GM04504 (cell line): ENCODE results near the gene SSU72.
"Not testable (repeated sequence)": the region's sequence is repeated elsewhere in the genome, so short reads cannot be mapped to it uniquely, and the experiment has no call there.

ENCODE experiments used
- DNase-seq: peaks from one replicate; pipeline ENCODE4 v3.0.0-alpha.2; 2012; ENCODE audit warnings: low read depth

SSU72 gene

DNA sequence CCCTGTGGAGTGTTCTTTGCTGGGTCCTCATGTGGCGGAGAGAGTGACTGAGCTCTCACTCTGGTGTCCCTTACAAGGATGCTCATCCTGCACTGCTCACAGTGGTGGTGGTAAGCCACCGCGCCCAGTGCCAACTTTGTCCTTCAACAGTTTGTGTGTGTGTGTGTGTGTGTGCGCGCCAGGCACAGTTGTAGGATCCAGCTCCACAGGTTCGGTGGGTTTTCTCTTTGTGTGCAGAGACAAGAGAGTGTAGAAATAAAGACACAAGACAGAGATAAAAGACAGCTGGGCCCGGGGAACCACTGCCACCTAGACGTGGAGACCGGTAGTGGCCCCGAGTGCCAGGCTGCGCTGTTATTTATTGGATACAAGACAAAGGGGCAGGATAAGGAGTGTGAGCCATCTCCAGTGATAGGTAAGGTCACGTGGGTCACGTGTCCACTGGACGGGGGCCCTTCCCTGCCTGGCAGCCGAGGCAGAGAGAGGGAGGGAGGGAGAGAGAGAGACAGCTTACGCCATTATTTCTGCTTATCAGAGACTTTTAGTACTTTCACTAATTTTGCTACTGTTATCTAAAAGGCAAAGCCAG is 69.8 kb downstream of the SSU72 start:
- peak; percentile 15 for DNase-seq

DNA sequence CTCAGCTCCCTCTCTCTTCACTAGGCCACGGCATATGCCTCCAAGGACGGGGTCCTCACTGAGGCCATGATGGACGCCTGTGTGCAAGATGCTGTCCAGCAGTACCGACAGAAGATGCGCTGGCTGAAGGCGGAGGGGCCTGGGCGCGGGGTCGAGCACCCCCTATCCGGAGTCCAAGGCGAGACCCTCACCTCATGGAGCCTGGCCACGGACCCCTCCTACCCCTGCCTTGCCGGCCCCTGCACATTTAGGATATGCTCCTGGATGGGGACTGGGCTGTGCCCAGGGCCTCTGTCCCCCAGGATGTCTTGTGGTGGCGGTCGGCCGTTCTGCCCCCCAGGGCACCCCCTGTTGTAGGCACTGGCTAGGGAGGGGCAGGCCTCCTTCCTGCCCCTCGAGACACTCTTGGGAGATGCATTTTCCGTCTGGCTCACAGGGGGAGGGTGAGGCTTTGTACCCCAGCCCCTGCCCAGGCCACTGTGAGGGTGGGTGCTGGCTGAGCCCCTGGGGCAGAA is 79.1 kb downstream of the SSU72 start:
- DNase-seq, result not testable (repeated sequence)

DNA sequence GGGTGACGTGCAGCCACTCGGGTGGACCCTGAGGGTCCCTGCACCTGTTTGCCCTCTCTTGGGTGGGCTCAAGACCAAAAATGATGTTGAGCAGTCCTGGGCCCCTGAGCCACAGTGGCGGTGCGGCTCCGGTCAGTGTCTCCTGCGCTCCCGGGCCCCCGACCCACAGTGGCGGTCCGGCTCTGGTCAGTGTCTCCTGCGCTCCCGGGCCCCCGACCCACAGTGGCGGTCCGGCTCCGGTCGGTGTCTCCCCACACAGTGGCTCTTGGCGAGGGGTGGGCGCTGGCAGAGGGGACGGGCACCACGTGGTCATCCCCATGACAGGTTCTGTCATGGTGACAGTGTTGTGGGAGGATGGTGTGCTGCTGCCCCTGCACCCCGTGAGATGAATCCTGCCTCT is 80.4 kb downstream of the SSU72 start:
- not testable (repeated sequence) for DNase-seq
